Measurements from ENCODE around the gene ATP6V1C2.

ATP6V1C2 gene, protein sequence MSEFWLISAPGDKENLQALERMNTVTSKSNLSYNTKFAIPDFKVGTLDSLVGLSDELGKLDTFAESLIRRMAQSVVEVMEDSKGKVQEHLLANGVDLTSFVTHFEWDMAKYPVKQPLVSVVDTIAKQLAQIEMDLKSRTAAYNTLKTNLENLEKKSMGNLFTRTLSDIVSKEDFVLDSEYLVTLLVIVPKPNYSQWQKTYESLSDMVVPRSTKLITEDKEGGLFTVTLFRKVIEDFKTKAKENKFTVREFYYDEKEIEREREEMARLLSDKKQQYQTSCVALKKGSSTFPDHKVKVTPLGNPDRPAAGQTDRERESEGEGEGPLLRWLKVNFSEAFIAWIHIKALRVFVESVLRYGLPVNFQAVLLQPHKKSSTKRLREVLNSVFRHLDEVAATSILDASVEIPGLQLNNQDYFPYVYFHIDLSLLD

GRCh38 chr2:10721396-10722251 lies at the start of gene ATP6V1C2:
Gene ATP6V1C2, plus strand, starts transcription at chr2:10721630. Its CDS starts 1,220 bp downstream, at chr2:10722850.
- FAIRE-seq = no peak
- DNase-seq (ENCODE audit: extremely low spot score, insufficient read length, low read depth) = peak; percentile 30

- DNase-seq (ENCODE audit: extremely low spot score, insufficient read length, low read depth) = no peak
- no peak for FAIRE-seq
Observed at GRCh38 chr2:10675131-10675530, 46.3 kb upstream of the ATP6V1C2 start.

GRCh38 chr2:10678225-10678624 lies 43.2 kb upstream of the ATP6V1C2 start:
- DNase-seq (ENCODE audit: extremely low spot score, insufficient read length, low read depth) (no peak), FAIRE-seq (no peak)

- DNase-seq (ENCODE audit: extremely low spot score, insufficient read length, low read depth) (no peak), FAIRE-seq (no peak)
Observed at GRCh38 chr2:10680214-10680613, 41.2 kb upstream of the ATP6V1C2 start.

- DNase-seq (ENCODE audit: extremely low spot score, insufficient read length, low read depth) (no peak), FAIRE-seq (no peak)
Observed at GRCh38 chr2:10680957-10681356, 40.5 kb upstream of the ATP6V1C2 start.

- DNase-seq (ENCODE audit: extremely low spot score, insufficient read length, low read depth) (no peak), FAIRE-seq (no peak)
Observed at GRCh38 chr2:10686176-10686730, 35.2 kb upstream of the ATP6V1C2 start.

DNA sequence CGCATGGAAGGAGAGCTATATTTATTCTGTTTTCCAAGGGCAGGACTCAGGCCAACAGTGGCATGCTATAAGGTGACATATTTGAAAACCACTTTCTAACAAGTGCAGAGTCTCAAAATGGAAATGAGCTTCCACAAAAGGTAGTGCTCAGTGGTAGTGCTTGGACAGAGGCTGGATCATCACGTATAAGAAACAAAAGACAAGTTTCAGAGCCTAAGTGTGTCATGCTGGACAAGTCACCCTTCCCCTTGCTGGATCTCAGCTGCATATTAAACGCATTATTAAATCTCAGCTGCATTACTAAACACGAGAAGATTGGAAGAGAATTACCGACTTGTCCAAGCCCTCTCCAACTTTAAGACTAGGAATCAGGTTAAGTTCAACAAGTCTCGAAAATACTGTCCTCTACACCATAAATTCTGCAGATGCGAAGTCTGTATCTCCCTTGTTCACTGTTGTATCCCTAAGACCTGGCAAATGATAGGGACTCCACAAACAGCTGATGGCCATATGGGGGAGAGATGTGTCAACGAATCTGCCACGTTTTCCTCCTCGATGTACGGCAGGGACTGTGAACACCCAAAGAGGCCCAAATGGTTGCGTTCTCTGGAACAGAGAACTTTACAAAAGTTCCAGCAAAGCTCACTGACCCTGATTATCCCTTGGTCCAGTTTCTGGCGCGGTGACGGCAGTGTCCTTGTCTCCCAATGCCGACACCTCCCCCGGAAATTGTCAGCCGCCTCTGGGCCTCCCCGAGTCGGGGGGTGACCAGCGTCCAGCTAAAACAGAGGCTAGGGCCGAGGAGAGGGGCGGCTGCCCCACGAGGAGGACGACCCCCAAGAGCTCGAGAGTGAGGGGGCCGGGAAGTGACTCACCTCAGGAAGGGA lies 32.3 kb upstream of the ATP6V1C2 start:
- DNase-seq (ENCODE audit: extremely low spot score, insufficient read length, low read depth) (no peak), FAIRE-seq (no peak)

- FAIRE-seq = no peak
Observed at GRCh38 chr2:10691521-10691920, 29.9 kb upstream of the ATP6V1C2 start.

GRCh38 chr2:10700078-10700803 lies 21.2 kb upstream of the ATP6V1C2 start:
- DNase-seq (ENCODE audit: extremely low spot score, insufficient read length, low read depth) = no peak
- FAIRE-seq = no peak

More at GRCh38 chr2:10691521-10691920, 29.9 kb upstream of the ATP6V1C2 start:
- no peak for DNase-seq (ENCODE audit: extremely low spot score, insufficient read length, low read depth)

DNA sequence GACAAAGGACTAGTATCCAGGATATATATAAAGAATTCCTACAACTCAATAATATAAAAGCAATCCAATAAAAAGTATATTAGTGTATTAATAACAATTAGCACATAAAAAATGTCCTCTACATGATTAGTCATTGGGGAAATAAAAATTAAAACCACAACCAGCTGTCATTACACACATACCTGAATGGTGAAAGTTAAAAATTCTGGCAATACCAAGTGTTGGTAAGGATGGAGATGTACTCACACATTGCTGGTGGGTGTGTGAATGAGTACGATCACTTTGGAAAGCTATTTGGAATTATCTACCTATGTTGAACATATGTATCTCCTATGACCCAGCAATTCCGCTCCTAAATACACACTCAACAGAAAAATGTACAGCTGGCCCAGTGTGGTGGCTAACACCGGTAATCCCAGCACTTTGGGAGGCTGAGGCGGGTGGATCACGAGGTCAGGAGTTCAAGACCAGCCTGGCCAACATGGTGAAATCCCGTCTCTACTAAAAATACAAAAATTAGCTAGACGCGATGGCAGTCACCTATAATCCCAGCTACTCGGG lies 17.3 kb upstream of the ATP6V1C2 start:
- DNase-seq (ENCODE audit: extremely low spot score, insufficient read length, low read depth) (no peak), FAIRE-seq (no peak)

DNA sequence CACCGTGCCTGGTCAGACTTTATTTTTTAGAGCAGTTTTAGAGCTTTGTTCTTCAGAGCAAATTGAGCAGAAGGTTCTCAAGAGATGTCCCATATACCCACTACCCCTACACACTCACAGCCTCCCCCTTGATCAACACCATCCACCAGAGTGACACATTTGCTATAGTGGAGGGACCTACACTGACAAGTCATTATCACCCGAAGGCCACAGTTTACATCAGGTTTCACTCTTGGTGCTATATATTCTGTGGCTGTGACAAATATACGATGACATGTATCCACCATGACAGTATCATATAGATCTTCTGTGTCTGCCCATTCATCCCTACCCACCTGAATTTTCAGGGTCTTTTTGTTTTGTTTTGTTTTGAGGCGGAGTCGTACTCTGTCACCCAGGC lies 15.4 kb upstream of the ATP6V1C2 start:
- DNase-seq (ENCODE audit: extremely low spot score, insufficient read length, low read depth) = no peak
- no peak for FAIRE-seq

DNA sequence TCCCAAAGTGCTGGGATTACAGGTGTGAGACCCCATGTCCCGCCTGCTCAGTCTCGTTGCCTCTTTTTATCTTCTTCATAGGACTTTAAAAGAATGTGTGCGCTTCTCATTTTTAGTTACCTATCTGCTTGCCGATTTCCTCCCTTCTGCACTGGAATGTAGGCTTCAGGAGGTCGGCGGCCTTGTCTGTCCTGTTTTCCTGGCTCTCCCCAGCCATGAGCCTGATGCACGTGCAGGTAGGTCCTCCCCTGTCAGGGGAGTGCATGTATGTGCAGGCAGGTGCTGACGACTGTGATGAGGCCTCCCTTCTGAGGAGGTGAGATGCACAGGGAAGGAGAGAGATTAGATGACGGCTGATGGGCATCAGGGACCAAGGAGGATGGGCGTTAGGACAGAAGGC lies 13.6 kb upstream of the ATP6V1C2 start:
- no peak for DNase-seq (ENCODE audit: extremely low spot score, insufficient read length, low read depth)
- no peak for FAIRE-seq

GRCh38 chr2:10709290-10709939 lies 12.0 kb upstream of the ATP6V1C2 start:
- FAIRE-seq (no peak), DNase-seq (ENCODE audit: extremely low spot score, insufficient read length, low read depth) (no peak)

- DNase-seq (ENCODE audit: extremely low spot score, insufficient read length, low read depth) (no peak), FAIRE-seq (no peak)
Observed at GRCh38 chr2:10712185-10712809, 9.1 kb upstream of the ATP6V1C2 start.

GRCh38 chr2:10716581-10716980 lies 4.8 kb upstream of the ATP6V1C2 start:
- no peak for DNase-seq (ENCODE audit: extremely low spot score, insufficient read length, low read depth)
- no peak for FAIRE-seq

GRCh38 chr2:10717628-10718027 lies 3.8 kb upstream of the ATP6V1C2 start:
- FAIRE-seq = no peak
- DNase-seq (ENCODE audit: extremely low spot score, insufficient read length, low read depth) = no peak

GRCh38 chr2:10720306-10720705 lies 1.1 kb upstream of the ATP6V1C2 start:
- no peak for FAIRE-seq
- no peak for DNase-seq (ENCODE audit: extremely low spot score, insufficient read length, low read depth)

- DNase-seq (ENCODE audit: extremely low spot score, insufficient read length, low read depth) (no peak), FAIRE-seq (no peak)
Observed at GRCh38 chr2:10720947-10721395, 459 bp upstream of the ATP6V1C2 start.
